ENCODE results near the gene BRIP1.

DNA sequence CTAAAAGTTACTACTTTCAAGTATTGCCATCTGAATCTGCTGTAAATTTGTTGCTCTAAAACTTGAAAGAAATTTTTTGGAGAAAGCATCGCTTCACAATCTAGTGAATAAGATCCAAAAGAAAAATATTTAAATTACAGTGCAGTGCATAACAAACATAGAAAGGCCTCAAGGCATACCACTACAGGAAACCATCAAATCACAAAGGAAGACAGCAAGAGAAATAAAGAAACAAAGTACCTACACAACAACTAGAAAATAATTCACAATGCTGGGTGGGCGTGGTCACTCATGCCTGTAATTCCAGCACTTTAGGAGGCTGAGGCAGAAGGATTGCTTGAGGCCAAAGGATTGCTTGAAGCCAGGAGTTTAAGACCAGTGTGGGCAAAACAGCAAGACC lies 104.9 kb downstream of the BRIP1 start:
- no peak for TF ChIP-seq POLR2AphosphoS5 (IDR thresholded peaks at IDR 0.05; ENCODE audit: low read depth, low read length)
- TF ChIP-seq POLR2A (IDR thresholded peaks at IDR 0.05; ENCODE audit: low read depth, low read length) = no peak
